SH-SY5Y (cell line): ENCODE data around the gene TNFRSF18.

ENCODE experiments used
- GATA2 ChIP-seq: IDR thresholded peaks from 2 replicates; pipeline ENCODE4 v1.6.1; 2011; ENCODE audit warnings: mild to moderate bottlenecking, low read depth, low read length
- GATA3 ChIP-seq: IDR thresholded peaks from 2 replicates; pipeline ENCODE4 v1.6.1; 2011; ENCODE audit warnings: low read depth, mild to moderate bottlenecking, low read length, moderate library complexity

DNA sequence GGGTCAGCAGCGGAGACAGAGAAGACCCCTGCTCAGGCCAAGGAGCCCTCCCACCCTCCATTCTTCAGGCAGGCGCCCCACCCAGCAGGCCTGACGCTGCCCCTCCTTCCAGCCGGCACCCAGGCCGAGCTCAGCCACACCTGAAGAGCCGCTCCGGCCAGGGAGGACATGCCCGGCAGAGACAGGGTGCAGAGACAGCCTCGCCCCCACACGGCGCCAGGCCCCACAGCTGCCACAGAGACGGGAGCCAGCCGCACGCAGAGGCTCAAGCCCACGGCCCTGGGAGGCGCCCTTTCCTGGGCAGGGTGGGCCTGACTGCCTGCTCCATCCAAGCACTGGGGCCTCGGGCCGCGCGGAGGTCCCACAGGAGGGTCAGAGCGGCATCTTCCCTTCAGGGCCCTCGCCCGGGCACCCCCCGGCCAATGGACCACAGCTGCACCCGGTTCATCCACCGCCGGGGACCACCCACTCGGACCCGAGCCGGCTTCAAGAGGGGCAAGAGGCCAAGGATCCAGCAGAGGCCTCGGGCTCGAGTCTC, 27.5 kb downstream of the TNFRSF18 start:
- TF ChIP-seq GATA2 = no peak
- TF ChIP-seq GATA3 = no peak
